WTC11 (cell line): ENCODE measurements around the gene AGMAT. TPM values are rescaled to one million over a fixed set of nuclear protein-coding genes. Genes with fewer than 3 reads are reported as not detected.

Source experiments
- ATAC-seq: fragments of 200-7000 bp; cut with Tn5 transposase; 2 replicates; pipeline ENCODE4 v1.10.0; 2021; ENCODE audit warnings: mild to moderate bottlenecking, moderate library complexity
- CTCF ChIA-PET: fragments of 300-600 bp; sonication (Branson Sonifier 250); formaldehyde crosslinking; loops from one replicate; lab custom pipeline; 2021; ENCODE audit warnings: antibody characterized with exemption; lab: Charles Lee
- POLR2A ChIA-PET: fragments of 350-600 bp; sonication (Branson Sonifier 250); formaldehyde crosslinking; loops from one replicate; lab custom pipeline; 2021; ENCODE audit warnings: antibody characterized with exemption; lab: Charles Lee
- DNase-seq: peaks from one replicate; pipeline ENCODE4 v3.0.0; 2021; ENCODE audit warnings: low spot score
- H3K27ac Mint-ChIP-seq: 2 replicates; pipeline ENCODE4 v1.8.0; 2021; ENCODE audit warnings: mixed read lengths
- H3K27me3 Mint-ChIP-seq: 2 replicates; pipeline ENCODE4 v1.8.0; 2021; ENCODE audit warnings: low read depth, mild to moderate bottlenecking, moderate library complexity, mixed read lengths
- H3K36me3 Mint-ChIP-seq: 2 replicates; pipeline ENCODE4 v1.8.0; 2021; ENCODE audit warnings: mixed read lengths
- H3K4me1 Mint-ChIP-seq: 2 replicates; pipeline ENCODE4 v1.8.0; 2022; ENCODE audit warnings: mixed read lengths
- H3K4me3 Mint-ChIP-seq: 2 replicates; pipeline ENCODE4 v1.8.0; 2021; ENCODE audit warnings: mild to moderate bottlenecking, moderate library complexity, mixed read lengths
- H3K9me3 Mint-ChIP-seq: 2 replicates; pipeline ENCODE4 v1.8.0; 2021; ENCODE audit warnings: mixed read lengths
- ATF2 ChIP-seq: sonication (generic); formaldehyde crosslinking; IDR thresholded peaks from 2 replicates; pipeline ENCODE4 v1.8.1; 2022; ENCODE audit warnings: low read depth, missing genetic modification reagents, borderline replicate concordance
- ATF6 ChIP-seq: sonication (generic); formaldehyde crosslinking; IDR thresholded peaks from 2 replicates; pipeline ENCODE4 v1.8.1; 2023; ENCODE audit warnings: mild to moderate bottlenecking, missing genetic modification reagents
- CTCF ChIP-seq: fragments of 200-600 bp; IDR thresholded peaks from 2 replicates; pipeline ENCODE4 v1.8.0; 2022; ENCODE audit warnings: antibody characterized with exemption
- ELF4 ChIP-seq: sonication (generic); formaldehyde crosslinking; IDR thresholded peaks from 2 replicates; pipeline ENCODE4 v1.8.1; 2022; ENCODE audit warnings: low read depth, mild to moderate bottlenecking, moderate library complexity, missing genetic modification reagents
- GTF2I ChIP-seq: fragments of 250-450 bp; sonication (Bioruptor Pico); conservative IDR thresholded peaks from 2 replicates; pipeline ENCODE4 v1.4.0; 2021; ENCODE audit warnings: mild to moderate bottlenecking
- IRF1 ChIP-seq: sonication (generic); formaldehyde crosslinking; IDR thresholded peaks from 2 replicates; pipeline ENCODE4 v1.8.0; 2023; ENCODE audit warnings: missing genetic modification reagents
- IRF2 ChIP-seq: sonication (generic); formaldehyde crosslinking; IDR thresholded peaks from 2 replicates; pipeline ENCODE4 v1.8.0; 2022; ENCODE audit warnings: low read depth, missing genetic modification reagents, borderline replicate concordance
- MAX ChIP-seq: sonication (generic); formaldehyde crosslinking; IDR thresholded peaks from 2 replicates; pipeline ENCODE4 v1.8.0; 2022; ENCODE audit warnings: mild to moderate bottlenecking, missing genetic modification reagents
- NFE2L1 ChIP-seq: sonication (generic); formaldehyde crosslinking; IDR thresholded peaks from 2 replicates; pipeline ENCODE4 v1.8.1; 2023; ENCODE audit warnings: missing genetic modification reagents
- NFYB ChIP-seq: sonication (generic); formaldehyde crosslinking; conservative IDR thresholded peaks from 2 replicates; pipeline ENCODE4 v1.8.0; 2022; ENCODE audit warnings: low read depth, missing genetic modification reagents
- RELA ChIP-seq: sonication (generic); formaldehyde crosslinking; IDR thresholded peaks from 2 replicates; pipeline ENCODE4 v1.8.1; 2022; ENCODE audit warnings: missing genetic modification reagents, mild to moderate bottlenecking, borderline replicate concordance
- SMAD3 ChIP-seq: sonication (generic); formaldehyde crosslinking; IDR thresholded peaks from 2 replicates; pipeline ENCODE4 v1.8.0; 2022; ENCODE audit warnings: missing genetic modification reagents, mild to moderate bottlenecking, borderline replicate concordance
- STAT6 ChIP-seq: sonication (generic); formaldehyde crosslinking; conservative IDR thresholded peaks from 2 replicates; pipeline ENCODE4 v1.8.1; 2023; ENCODE audit warnings: mild to moderate bottlenecking, low read depth, missing genetic modification reagents, moderate library complexity
- USF1 ChIP-seq: sonication (generic); formaldehyde crosslinking; IDR thresholded peaks from 2 replicates; pipeline ENCODE4 v1.8.0; 2022; ENCODE audit warnings: mild to moderate bottlenecking, missing genetic modification reagents
- USF2 ChIP-seq: sonication (generic); formaldehyde crosslinking; IDR thresholded peaks from 2 replicates; pipeline ENCODE4 v1.8.1; 2023; ENCODE audit warnings: mild to moderate bottlenecking, missing genetic modification reagents, moderate library complexity
- ZMAT4 ChIP-seq: fragments of 250-450 bp; sonication (Bioruptor Pico); IDR thresholded peaks from 2 replicates; pipeline ENCODE4 v1.9.0; 2021; ENCODE audit warnings: mild to moderate bottlenecking
- ZNF219 ChIP-seq: sonication (generic); formaldehyde crosslinking; IDR thresholded peaks from 2 replicates; pipeline ENCODE4 v1.8.0; 2023; ENCODE audit warnings: missing genetic modification reagents, mild to moderate bottlenecking, borderline replicate concordance
- ZNF232 ChIP-seq: sonication (generic); formaldehyde crosslinking; IDR thresholded peaks from 2 replicates; pipeline ENCODE4 v1.8.0; 2022; ENCODE audit warnings: mild to moderate bottlenecking, missing genetic modification reagents
- ZNF671 ChIP-seq: fragments of 250-450 bp; sonication (Bioruptor Pico); IDR thresholded peaks from 2 replicates; pipeline ENCODE4 v1.8.0; 2021; ENCODE audit warnings: mild to moderate bottlenecking
- ZSCAN18 ChIP-seq: fragments of 250-450 bp; sonication (Bioruptor Pico); IDR thresholded peaks from 2 replicates; pipeline ENCODE4 v2.1.2; 2022; ENCODE audit warnings: mild to moderate bottlenecking, moderate library complexity
- total RNA-seq: library from RNA; stranded (reverse); gene quantifications from 3 replicates; pipeline ENCODE4 v1.2.3, GENCODE V29; 2021

AGMAT gene
- total RNA-seq, 1 experiment from 2014 or later: 5.5 TPM

GRCh38 chr1:15577691-15578090 is 7.2 kb downstream of the AGMAT start:
- no peaks in the 10 kb centered on the region for H3K36me3 Mint-ChIP-seq
- H3K27ac Mint-ChIP-seq: no peak overlapping the region
- TF ChIP-seq ZMAT4 (CRISPR knock-in tag): no peak
- no peak for TF ChIP-seq ZSCAN18 (CRISPR knock-in tag)
- no peak for TF ChIP-seq ZNF671
- TF ChIP-seq ATF6 (CRISPR knock-in tag): no peak
- TF ChIP-seq NFE2L1 (CRISPR knock-in tag): no peak
- TF ChIP-seq IRF2 (CRISPR knock-in tag): no peak
- TF ChIP-seq IRF1: no peak
- no peak for TF ChIP-seq GTF2I (CRISPR knock-in tag)
- no peak for TF ChIP-seq MAX (CRISPR knock-in tag)
- no peak for TF ChIP-seq USF1 (CRISPR knock-in tag)
- no peak for TF ChIP-seq ZNF219 (CRISPR knock-in tag)
- TF ChIP-seq ELF4 (CRISPR knock-in tag): no peak
- TF ChIP-seq USF2 (CRISPR knock-in tag): no peak
- TF ChIP-seq NFYB (CRISPR knock-in tag): no peak
- TF ChIP-seq ATF2 (CRISPR knock-in tag): no peak
- H3K4me1 Mint-ChIP-seq: no peaks in the 10 kb centered on the region
- no peaks in the 10 kb centered on the region for H3K9me3 Mint-ChIP-seq
- ChIA-PET CTCF (no interaction called here), POLR2A (no interaction called here)
- DNase-seq (no peak), ATAC-seq (no peak)
- H3K4me3 Mint-ChIP-seq: no peak overlapping the region
- H3K27me3 Mint-ChIP-seq: no peaks in the 10 kb centered on the region

GRCh38 chr1:15575549-15576150 is 9.2 kb downstream of the AGMAT start:
- no peak for ATAC-seq
- POLR2A ChIA-PET: no interaction called here
- no peaks in the 10 kb centered on the region for H3K9me3 Mint-ChIP-seq
- no peaks in the 10 kb centered on the region for H3K27me3 Mint-ChIP-seq
- H3K27ac Mint-ChIP-seq: no peak overlapping the region
- no peaks in the 10 kb centered on the region for H3K4me1 Mint-ChIP-seq
- CTCF ChIA-PET: no interaction called here
- DNase-seq: no peak
- H3K4me3 Mint-ChIP-seq: no peak overlapping the region
- H3K36me3 Mint-ChIP-seq: peaks cover 3% of the 10 kb centered on the region; the same call in 1 of the 2 replicates
- TF ChIP-seq CTCF (no peak), STAT6 (CRISPR knock-in tag) (no peak), USF1 (CRISPR knock-in tag) (no peak), ZMAT4 (CRISPR knock-in tag) (no peak), SMAD3 (CRISPR knock-in tag) (no peak), RELA (no peak), ZNF232 (CRISPR knock-in tag) (no peak)
